ENCODE data around the gene IQGAP2.

- TF ChIP-seq POLR2A (IDR thresholded peaks at IDR 0.05) = no peak
- no peak for TF ChIP-seq CTCF (IDR thresholded peaks at IDR 0.05)
These were observed 74.0 kb downstream of the IQGAP2 start for GRCh38 chr5:76477061-76477460.

All from right lobe of liver (tissue), 4 donors.